H1 (cell line): ENCODE data around the gene STAG1. TPM values are rescaled to one million over a fixed set of nuclear protein-coding genes. Genes with fewer than 3 reads are reported as not detected.

Source experiments
- CTCF ChIA-PET: fragments of 300-600 bp; sonication (Branson Sonifier 250); formaldehyde crosslinking; loops from one replicate; lab custom pipeline; 2021; ENCODE audit not compliant: partially characterized antibody; lab: Charles Lee
- POLR2A ChIA-PET: fragments of 300-600 bp; sonication (Branson Sonifier 250); formaldehyde crosslinking; loops from one replicate; lab custom pipeline; 2021; ENCODE audit warnings: inconsistent platforms; ENCODE audit not compliant: partially characterized antibody; lab: Charles Lee
- DNase-seq, 2 experiments: peaks; one replicate each; pipeline versions ENCODE4 v3.0.0 to v3.0.0-alpha.2; 2010 to 2022; ENCODE audit warnings: low spot score in 2 of 2, low read depth in 1 of 2, mixed read lengths in 1 of 2
- FAIRE-seq: peaks from 2 replicates; lab custom pipeline; 2011; peaks lifted over from hg19 to GRCh38; lab: Jason Lieb, UNC
- H2AFZ ChIP-seq: 2 replicates; pipeline ENCODE4 v1.8.1; 2012; ENCODE audit warnings: low read length, inconsistent platforms
- H2AK5ac ChIP-seq: 2 replicates; pipeline ENCODE4 v1.6.1; 2013; ENCODE audit warnings: low read depth, low read length
- H2BK120ac ChIP-seq: replicated peaks from 2 replicates; pipeline ENCODE3; 2013; ENCODE audit warnings: low read depth, low read length, inconsistent platforms
- H2BK12ac ChIP-seq: 2 replicates; pipeline ENCODE4 v1.6.1; 2013; ENCODE audit warnings: low read depth, low read length
- H2BK15ac ChIP-seq: 2 replicates; pipeline ENCODE4 v1.6.1; 2013; ENCODE audit warnings: low read length
- H2BK20ac ChIP-seq: 2 replicates; pipeline ENCODE4 v1.6.1; 2013; ENCODE audit warnings: low read length
- H2BK5ac ChIP-seq: 2 replicates; pipeline ENCODE4 v1.6.1; 2013; ENCODE audit warnings: low read depth, low read length
- H3K14ac ChIP-seq: 2 replicates; pipeline ENCODE4 v1.6.1; 2013; ENCODE audit warnings: inconsistent platforms; ENCODE audit not compliant: insufficient read length
- H3K18ac ChIP-seq: 2 replicates; pipeline ENCODE4 v1.6.1; 2013; ENCODE audit warnings: low read length; ENCODE audit errors: extremely low read depth
- H3K23ac ChIP-seq: 2 replicates; pipeline ENCODE4 v1.6.1; 2013; ENCODE audit warnings: inconsistent platforms; ENCODE audit not compliant: insufficient read length
- H3K23me2 ChIP-seq: 2 replicates; pipeline ENCODE4 v1.6.1; 2013; ENCODE audit warnings: low read depth, low read length
- H3K27ac ChIP-seq: 2 replicates; pipeline ENCODE4 v1.6.1; 2011; ENCODE audit warnings: low read depth, low read length, inconsistent platforms
- H3K27me3 ChIP-seq, 4 experiments: replicated peaks in 1 of 4; 1 replicate in 1 of 4; 2 replicates in 3 of 4; pipeline versions ENCODE4 v1.6.1 to v1.8.1; 2011 to 2013; ENCODE audit warnings: low read length in 3 of 4, mild to moderate bottlenecking in 3 of 4, inconsistent platforms in 2 of 4, mixed read lengths in 2 of 4, moderate library complexity in 1 of 4; ENCODE audit not compliant: control insufficient read depth in 3 of 4, insufficient read depth in 3 of 4; ENCODE audit errors: extremely low read depth in 1 of 4
- H3K36me3 ChIP-seq, 4 experiments: 2 replicates each; pipeline versions ENCODE4 v1.6.1 to v1.8.1; 2011 to 2013; ENCODE audit warnings: mild to moderate bottlenecking in 4 of 4, low read length in 3 of 4, moderate library complexity in 2 of 4, control low read depth in 1 of 4, inconsistent platforms in 1 of 4; ENCODE audit not compliant: insufficient read depth in 4 of 4, control insufficient read depth in 2 of 4
- H3K4ac ChIP-seq: replicated peaks from 2 replicates; pipeline ENCODE3; 2013; ENCODE audit warnings: low read length, low read depth, mixed read lengths, inconsistent platforms; ENCODE audit not compliant: insufficient read length
- H3K4me1 ChIP-seq, 4 experiments: replicated peaks in 1 of 4; 1 replicate in 1 of 4; 2 replicates in 3 of 4; pipeline versions ENCODE4 v1.6.1 to v1.8.1; 2011 to 2013; ENCODE audit warnings: low read length in 3 of 4, inconsistent platforms in 2 of 4, mixed read lengths in 1 of 4; ENCODE audit not compliant: insufficient read depth in 4 of 4, control insufficient read depth in 3 of 4
- H3K4me2 ChIP-seq, 2 experiments: 2 replicates each; pipeline versions ENCODE4 v1.6.1 to v1.8.1; 2011 to 2013; ENCODE audit warnings: low read depth in 2 of 2, low read length in 2 of 2, control low read depth in 1 of 2, inconsistent platforms in 1 of 2, mild to moderate bottlenecking in 1 of 2; ENCODE audit not compliant: insufficient read depth in 1 of 2
- H3K4me3 ChIP-seq, 4 experiments: fragments of 200-600, 300-600 bp in 1 of 4; sonication (generic), shearing (Covaris generic), sonication (Bioruptor Twin) in 1 of 4; 2 replicates each; pipeline versions ENCODE4 v1.5.1 to v1.8.1; 2011 to 2016; ENCODE audit warnings: low read length in 4 of 4, low read depth in 3 of 4, control low read depth in 2 of 4, inconsistent platforms in 2 of 4, mild to moderate bottlenecking in 2 of 4, mixed read lengths in 1 of 4, moderate library complexity in 1 of 4; ENCODE audit not compliant: insufficient read depth in 2 of 4; ENCODE audit errors: extremely low read depth in 1 of 4
- H3K56ac ChIP-seq: replicated peaks from 2 replicates; pipeline ENCODE3; 2013; ENCODE audit warnings: low read depth, mild to moderate bottlenecking, mixed read lengths, low read length, inconsistent platforms; ENCODE audit not compliant: insufficient read length
- H3K79me1 ChIP-seq: 2 replicates; pipeline ENCODE4 v1.6.1; 2013; ENCODE audit warnings: low read depth, low read length, control low read depth
- H3K79me2 ChIP-seq, 2 experiments: 2 replicates each; pipeline versions ENCODE4 v1.6.1 to v1.8.1; 2012 to 2013; ENCODE audit warnings: low read length in 2 of 2, mild to moderate bottlenecking in 2 of 2, inconsistent platforms in 1 of 2; ENCODE audit not compliant: insufficient read depth in 2 of 2, control insufficient read depth in 1 of 2
- H3K9ac ChIP-seq, 4 experiments: replicated peaks in 1 of 4; 1 replicate in 1 of 4; 2 replicates in 3 of 4; pipeline versions ENCODE4 v1.6.1 to v1.8.1; 2011 to 2013; ENCODE audit warnings: low read depth in 3 of 4, low read length in 3 of 4, control low read depth in 2 of 4, mild to moderate bottlenecking in 2 of 4, moderate library complexity in 2 of 4, inconsistent platforms in 1 of 4; ENCODE audit errors: extremely low read depth in 1 of 4
- H3K9me3 ChIP-seq, 2 experiments: 2 replicates each; pipeline versions ENCODE4 v1.6.1 to v1.8.1; 2012 to 2013; ENCODE audit warnings: mild to moderate bottlenecking in 2 of 2, moderate library complexity in 2 of 2, control low read depth in 1 of 2, inconsistent platforms in 1 of 2, low read depth in 1 of 2, low read length in 1 of 2, mixed read lengths in 1 of 2; ENCODE audit not compliant: insufficient read depth in 2 of 2
- H4K20me1 ChIP-seq, 2 experiments: replicated peaks in 1 of 2; 2 replicates each; pipeline versions ENCODE3 to v1.8.1; 2011 to 2013; ENCODE audit warnings: inconsistent platforms in 2 of 2, low read length in 2 of 2, mild to moderate bottlenecking in 1 of 2; ENCODE audit not compliant: insufficient read depth in 2 of 2, control insufficient read depth in 1 of 2
- H4K5ac ChIP-seq: 2 replicates; pipeline ENCODE4 v1.6.1; 2013; ENCODE audit warnings: low read length, low read depth, mixed read lengths, inconsistent platforms; ENCODE audit not compliant: insufficient read length
- H4K8ac ChIP-seq: 2 replicates; pipeline ENCODE4 v1.8.0; 2013; ENCODE audit warnings: mild to moderate bottlenecking, moderate library complexity, low read length, inconsistent platforms; ENCODE audit not compliant: insufficient read depth; ENCODE audit errors: extremely low read depth
- H4K91ac ChIP-seq: replicated peaks from 2 replicates; pipeline ENCODE3; 2013; ENCODE audit warnings: low read length, mixed read lengths, inconsistent platforms; ENCODE audit not compliant: insufficient read length
- BRCA1 ChIP-seq: IDR thresholded peaks from 2 replicates; pipeline ENCODE4 v1.6.1; 2012; ENCODE audit warnings: low read depth, low read length, improper control_type of control experiment
- CTBP2 ChIP-seq: IDR thresholded peaks from 2 replicates; pipeline ENCODE4 v1.7.0; 2011; ENCODE audit warnings: borderline replicate concordance, mild to moderate bottlenecking, moderate library complexity, mixed read lengths, low read length; ENCODE audit not compliant: insufficient read depth, insufficient read length
- MAX ChIP-seq: IDR thresholded peaks from 2 replicates; pipeline ENCODE4 v1.6.1; 2012; ENCODE audit warnings: inconsistent platforms
- NRF1 ChIP-seq: IDR thresholded peaks from 2 replicates; pipeline ENCODE4 v1.6.1; 2011; ENCODE audit warnings: mild to moderate bottlenecking, low read depth, low read length, improper control_type of control experiment
- RAD21 ChIP-seq, 2 experiments: IDR thresholded peaks in 1 of 2; conservative IDR thresholded peaks in 1 of 2; 2 replicates each; pipeline ENCODE4 v1.6.1; 2011; ENCODE audit warnings: low read depth in 2 of 2, low read length in 2 of 2, improper control_type of control experiment in 1 of 2, inconsistent platforms in 1 of 2, mild to moderate bottlenecking in 1 of 2, moderate library complexity in 1 of 2
- RXRA ChIP-seq: IDR thresholded peaks from 2 replicates; pipeline ENCODE4 v1.6.1; 2011; ENCODE audit warnings: low read depth, mild to moderate bottlenecking, low read length, moderate library complexity; ENCODE audit not compliant: insufficient read depth
- SIN3A ChIP-seq, 2 experiments: IDR thresholded peaks in 1 of 2; conservative IDR thresholded peaks in 1 of 2; 2 replicates each; pipeline ENCODE4 v1.6.1; 2011 to 2012; ENCODE audit warnings: low read length in 2 of 2, improper control_type of control experiment in 1 of 2, low read depth in 1 of 2, mild to moderate bottlenecking in 1 of 2
- TAF1 ChIP-seq: IDR thresholded peaks from 2 replicates; pipeline ENCODE4 v1.6.1; 2011; ENCODE audit warnings: mild to moderate bottlenecking, low read depth, low read length
- USF2 ChIP-seq: IDR thresholded peaks from 2 replicates; pipeline ENCODE4 v1.6.1; 2011; ENCODE audit warnings: low read length, improper control_type of control experiment
- polyA plus RNA-seq, 7 experiments: library from polyadenylated mRNA; depleted of rRNA in 3 of 7; stranded (reverse) in 5 of 7; unstranded in 2 of 7; fragments of >200 nt in 5 of 7; fragments of 200-250 nt in 2 of 7; gene quantifications; 1 replicate in 5 of 7; 2 replicates in 1 of 7; 4 replicates in 1 of 7; pipeline versions ENCODE4 v1.2.1 to v1.2.3, GENCODE V29; 2011 to 2013; ENCODE audit warnings: missing spikeins in 2 of 7, mixed read lengths in 2 of 7
- total RNA-seq: library from RNA; stranded (reverse); fragmentation: NEBNext Ultra II Directional; extraction: Animal tissue kit (Norgen Biotek cat#: 25700); gene quantifications from 2 replicates; pipeline ENCODE4 v1.2.1, GENCODE V29; 2021

The STAG1 gene
- total and polyA plus RNA-seq, 2 of the 8 experiments (the other 6 are each of a cell fraction or from before 2014, with no cell fraction given): 4.6 to 23.4 TPM

- Histone ChIP-seq H3K18ac (no peak overlapping the region), H3K9ac (no peak overlapping the region), H3K79me1 (peaks cover 3% of the 10 kb centered on the region; the same call in 1 of the 2 replicates), H2BK120ac (no peak overlapping the region), H3K56ac (no peak overlapping the region), H3K9me3 (peaks cover 0 to 14% of the 10 kb centered on the region in 2 experiments; a peak in 2 of 4 replicates), H4K5ac (no peak overlapping the region), H3K4me3 (no peak overlapping the region), H2AK5ac (no peak overlapping the region), H2BK15ac (no peak overlapping the region), H2BK5ac (no peak overlapping the region), H3K23ac (no peak overlapping the region), H4K20me1 (no peaks in the 10 kb centered on the region), H2AFZ (no peak overlapping the region), H3K4ac (no peak overlapping the region), H3K4me1 (no peaks in the 10 kb centered on the region), H3K79me2 (peaks cover 4 to 84% of the 10 kb centered on the region in 2 experiments; a peak in 2 of 4 replicates), H3K23me2 (no peaks in the 10 kb centered on the region), H2BK12ac (no peak overlapping the region), H3K4me2 (no peak overlapping the region), H4K8ac (no peak overlapping the region), H2BK20ac (no peak overlapping the region), H3K14ac (no peak overlapping the region), H3K27ac (no peak overlapping the region), H4K91ac (no peak overlapping the region), H3K27me3 (no peaks in the 10 kb centered on the region), H3K36me3 (no peaks in the 10 kb centered on the region)
- DNase-seq (no peak), FAIRE-seq (no peak)
- POLR2A ChIA-PET: no interaction called here
- CTCF ChIA-PET: no interaction called here
- TF ChIP-seq SIN3A (conservative IDR thresholded peaks at IDR 0.05 in 1 of 2, IDR thresholded peaks at IDR 0.05 in 1 of 2; ENCODE audit: low read depth in 1 of 2, low read length in 2 of 2): no peak
- no peak for TF ChIP-seq TAF1
- no peak for TF ChIP-seq NRF1
- TF ChIP-seq BRCA1: no peak
- no peak for TF ChIP-seq RXRA
- TF ChIP-seq CTBP2: no peak
- no peak for TF ChIP-seq MAX
- no peak for TF ChIP-seq USF2
- no peak for TF ChIP-seq RAD21 (IDR thresholded peaks at IDR 0.05 in 1 of 2, conservative IDR thresholded peaks at IDR 0.05 in 1 of 2; ENCODE audit: low read depth in 2 of 2, low read length in 2 of 2)
Observed at GRCh38 chr3:136653628-136654027, 98.5 kb downstream of the STAG1 start.
